ENCODE results near the gene BRD9.

- no peak for TF ChIP-seq CTCF (IDR thresholded peaks at IDR 0.05; ENCODE audit: low read length)
- TF ChIP-seq EZH2 (IDR thresholded peaks at IDR 0.05; ENCODE audit: borderline replicate concordance, low read length) = no peak
These were observed 39.6 kb upstream of the BRD9 start for GRCh38 chr5:932151-932627.
